ENCODE measurements around the gene ITGA3. TPM values are rescaled to one million over a fixed set of nuclear protein-coding genes. Genes with fewer than 3 reads are reported as not detected.

The ITGA3 gene
- total and polyA plus RNA-seq, 2 of the 13 experiments (the other 11 are each of a cell fraction or from before 2014, with no cell fraction given), result 0.48 to 0.69 TPM

- TF ChIP-seq ZBTB4 (CRISPR knock-in tag; IDR thresholded peaks at IDR 0.05; ENCODE audit: borderline replicate concordance), result no peak
Observed at GRCh38 chr17:50109785-50110184, 53.9 kb downstream of the ITGA3 start (continued).

GRCh38 chr17:50110591-50111349, 54.9 kb downstream of the ITGA3 start:
- H3K4me1 ChIP-seq (ENCODE audit: insufficient read depth, low read length), result peaks cover 62% of the 10 kb centered on the region
- in situ Hi-C loops (cut with HindIII; ENCODE audit: extremely low pct_ligation_motif_present, low pct_unique_long_range_greater_than_20kb), result no loop called here
- no TSS peak for BruUV-seq (replicated peaks)
- FAIRE-seq, result no peak
- H3K9me3 ChIP-seq (ENCODE audit: low read length), result no peaks in the 10 kb centered on the region
- WGBS (ENCODE audit: low lambda C conversion rate), result 93% methylated on average over 12 of the region's 19 CpGs
- 0 out of 2 replicates have a peak overlapping the region, but pooled peaks have one; percentile 5 for H3K9ac ChIP-seq (ENCODE audit: insufficient read depth, low read depth, low read length)
- no peak overlapping the region for H2AFZ ChIP-seq (ENCODE audit: low read length)
- no peaks in the 10 kb centered on the region for H3K79me2 ChIP-seq (ENCODE audit: insufficient read depth, low read length)
- POLR2A ChIA-PET, result interaction anchor here (1.0 to 2.9 kb wide), 5 partner anchors 9 to 68 kb away, joined by 3 to 32 read pairs (median 4); no protein-coding TSS in a partner anchor
- intact Hi-C loops (cut with micrococcal nuclease; ENCODE audit: unreplicated experiment), result loop anchor here (2.0 kb wide), 1 partner anchor 16 kb away; the partner anchor contains the start of gene PDK2
- peaks cover 0 to 2% of the 10 kb centered on the region in 2 experiments; a peak in 1 of 5 replicates for H3K27me3 ChIP-seq (ENCODE audit: control insufficient read depth in 1 of 2, insufficient read depth in 2 of 2, low read length in 2 of 2)
- CTCF ChIA-PET (ENCODE audit: low intra/inter-chr PET ratio, low total read pairs), result no interaction called here
- TF ChIP-seq ZNF800 (CRISPR knock-in tag; IDR thresholded peaks at IDR 0.05), result no peak
- 0 out of 2 replicates have a peak, but pooled peaks have one; percentile 14 for TF ChIP-seq HOXA3 (CRISPR knock-in tag; IDR thresholded peaks at IDR 0.05)
- no peak for TF ChIP-seq NFATC3 (CRISPR knock-in tag; IDR thresholded peaks at IDR 0.05)
- no peak for TF ChIP-seq BCL6 (CRISPR knock-in tag; IDR thresholded peaks at IDR 0.05)
- TF ChIP-seq HBP1 (CRISPR knock-in tag; IDR thresholded peaks at IDR 0.05; ENCODE audit: low read depth), result no peak
- no peak for TF ChIP-seq TBX2 (CRISPR knock-in tag; IDR thresholded peaks at IDR 0.05; ENCODE audit: borderline replicate concordance)
- 0 out of 2 replicates have a peak, but pooled peaks have one; percentile 1 for TF ChIP-seq ZNF143 (CRISPR knock-in tag; IDR thresholded peaks at IDR 0.05)
- no peak for TF ChIP-seq BRD4 (CRISPR knock-in tag; IDR thresholded peaks at IDR 0.05)
- no peak overlapping the region for H3K4me3 ChIP-seq (replicated peaks in 1 of 3; ENCODE audit: insufficient read depth in 1 of 3, low read depth in 2 of 3, low read length in 3 of 3)
- no peak overlapping the region for H3K4me2 ChIP-seq (ENCODE audit: low read depth, low read length)
- DNase-seq (ENCODE audit: low spot score), result no peak
- peak overlapping the region; percentile 19 for H3K27ac ChIP-seq (ENCODE audit: extremely low read length, insufficient read depth, low read length)
- H3K36me3 ChIP-seq (replicated peaks in 1 of 2; ENCODE audit: control insufficient read depth in 1 of 2, insufficient read depth in 2 of 2, low read length in 2 of 2), result no peaks in the 10 kb centered on the region; a peak in 1 of 5 replicates
- no peak for ATAC-seq
- H4K20me1 ChIP-seq (ENCODE audit: insufficient read depth, low read length), result no peaks in the 10 kb centered on the region
